GM23248 (cell line): ENCODE data around the gene SLC7A8. TPM values are rescaled to one million over a fixed set of nuclear protein-coding genes. Genes with fewer than 3 reads are reported as not detected.
A peak's percentile ranks its signal among the peaks of the same experiment; 100 is the strongest.

Experiments used
- DNase-seq: peaks from one replicate; pipeline ENCODE4 v3.0.0-alpha.2; 2015
- H2AFZ ChIP-seq: fragments of 200-600 bp; sonication (generic); 2 replicates; pipeline ENCODE4 v1.6.1; 2016; ENCODE audit warnings: antibody characterized with exemption
- H3F3A ChIP-seq: fragments of 200-600 bp; sonication (generic); 2 replicates; pipeline ENCODE4 v1.6.1; 2016; ENCODE audit warnings: mild to moderate bottlenecking, antibody characterized with exemption, mixed run types; ENCODE audit not compliant: insufficient read depth
- H3K27ac ChIP-seq: fragments of 200-600 bp; sonication (generic); 2 replicates; pipeline ENCODE4 v1.5.1; 2016; ENCODE audit warnings: mild to moderate bottlenecking
- H3K27me3 ChIP-seq: fragments of 200-600 bp; sonication (generic); replicated peaks from 2 replicates; pipeline ENCODE4 v1.6.1; 2016; ENCODE audit warnings: mild to moderate bottlenecking; ENCODE audit not compliant: insufficient read depth
- H3K36me3 ChIP-seq: fragments of 200-600 bp; sonication (generic); 2 replicates; pipeline ENCODE4 v1.6.1; 2016; ENCODE audit warnings: low read depth, mild to moderate bottlenecking
- H3K4me1 ChIP-seq: fragments of 200-600 bp; sonication (generic); 2 replicates; pipeline ENCODE4 v1.6.1; 2016; ENCODE audit warnings: mild to moderate bottlenecking; ENCODE audit not compliant: insufficient read depth
- H3K4me2 ChIP-seq: fragments of 200-600 bp; sonication (generic); one replicate; pipeline ENCODE4 v1.6.1; 2016; ENCODE audit warnings: mild to moderate bottlenecking; ENCODE audit not compliant: unreplicated experiment
- H3K4me3 ChIP-seq: fragments of 200-600 bp; sonication (generic); 2 replicates; pipeline ENCODE4 v1.5.1; 2016; ENCODE audit warnings: mild to moderate bottlenecking
- H3K79me2 ChIP-seq: fragments of 200-600 bp; sonication (generic); 2 replicates; pipeline ENCODE4 v1.6.1; 2016; ENCODE audit warnings: mild to moderate bottlenecking; ENCODE audit not compliant: insufficient read depth
- H3K9ac ChIP-seq: fragments of 200-600 bp; sonication (generic); 2 replicates; pipeline ENCODE4 v1.6.1; 2016; ENCODE audit warnings: mild to moderate bottlenecking
- H3K9me2 ChIP-seq: fragments of 200-600 bp; sonication (generic); 2 replicates; pipeline ENCODE4 v1.6.1; 2016; ENCODE audit warnings: mixed run types, mild to moderate bottlenecking, moderate library complexity; ENCODE audit not compliant: insufficient read depth
- H3K9me3 ChIP-seq: fragments of 200-600 bp; sonication (generic); one replicate; pipeline ENCODE4 v1.6.1; 2017; ENCODE audit warnings: low read depth
- H4K20me1 ChIP-seq: fragments of 200-600 bp; sonication (generic); 2 replicates; pipeline ENCODE4 v1.6.0; 2016; ENCODE audit not compliant: insufficient read depth
- EZH2 ChIP-seq: fragments of 200-600 bp; sonication (generic); IDR thresholded peaks from 2 replicates; pipeline ENCODE4 v1.6.1; 2018; ENCODE audit warnings: antibody characterized with exemption, mild to moderate bottlenecking; ENCODE audit not compliant: insufficient read depth, poor library complexity, severe bottlenecking
- EZH2phosphoT487 ChIP-seq: fragments of 200-600 bp; sonication (generic); IDR thresholded peaks from 2 replicates; pipeline ENCODE4 v1.6.1; 2018; ENCODE audit warnings: antibody characterized with exemption, moderate library complexity, mild to moderate bottlenecking, low read depth; ENCODE audit not compliant: insufficient read depth
- WGBS, 2 experiments: methylation state at CpG; one replicate each; pipeline ENCODE4 v1.1.6; 2015 to 2017; ENCODE audit warnings: low lambda C conversion rate in 2 of 2, low coverage in 1 of 2; ENCODE audit errors: missing lambda C conversion rate in 2 of 2; 5-methylcytosine and 5-hydroxymethylcytosine counted together
- in situ Hi-C: fragments of 300-500 bp; cut with MboI; formaldehyde crosslinking; loops from 2 replicates; pipeline ENCODE4 v1.15.0; 2020
- polyA plus RNA-seq: library from polyadenylated mRNA; unstranded; fragments of >200 nt; fragmentation: Nextera tagmentation; extraction: Ambion mirVana; gene quantifications from 2 replicates; pipeline ENCODE4 v1.2.1, GENCODE V29; 2016
- total RNA-seq: library from RNA; depleted of rRNA; stranded (reverse); fragments of >200 nt; shearing (Covaris generic); gene quantifications from 2 replicates; pipeline ENCODE4 v1.2.3, GENCODE V29; 2014

The SLC7A8 gene
- total and polyA plus RNA-seq, 2 experiments from 2014 or later = 6.7 to 9.9 TPM

- H3K4me3 ChIP-seq = no peak overlapping the region
- H3K27me3 ChIP-seq = no peaks in the 10 kb centered on the region
- peaks cover 35% of the 10 kb centered on the region for H3K79me2 ChIP-seq
- TF ChIP-seq EZH2 (no peak), EZH2phosphoT487 (no peak)
- no peak for DNase-seq
- H4K20me1 ChIP-seq = peaks cover 14% of the 10 kb centered on the region; the same call in 1 of the 2 replicates
- no peaks in the 10 kb centered on the region for H3K9me2 ChIP-seq
- peaks cover 15% of the 10 kb centered on the region; the same call in 1 of the 2 replicates for H3K36me3 ChIP-seq
- no peaks in the 10 kb centered on the region for H3K9me3 ChIP-seq
- no peak overlapping the region for H3K9ac ChIP-seq
- H3K27ac ChIP-seq = no peak overlapping the region
- peaks cover 12% of the 10 kb centered on the region for H3K4me1 ChIP-seq
- H2AFZ ChIP-seq = no peak overlapping the region
- H3F3A ChIP-seq = peaks cover 14% of the 10 kb centered on the region
- in situ Hi-C loops = no loop called here
- 63 to 66% methylated on average over 10 of the region's 10 CpGs for WGBS, 2 experiments
- H3K4me2 ChIP-seq = no peak overlapping the region
Observed at GRCh38 chr14:23101986-23102625, 81.4 kb downstream of the SLC7A8 start.

GRCh38 chr14:23101213-23101970, 82.1 kb downstream of the SLC7A8 start:
- TF ChIP-seq EZH2 (no peak), EZH2phosphoT487 (no peak)
- Histone ChIP-seq H3K4me2 (no peak overlapping the region), H3K79me2 (peaks cover 42% of the 10 kb centered on the region), H3K4me3 (no peak overlapping the region), H3K4me1 (peaks cover 18% of the 10 kb centered on the region), H3K9ac (no peak overlapping the region), H2AFZ (no peak overlapping the region), H3K27me3 (no peaks in the 10 kb centered on the region), H4K20me1 (peaks cover 18% of the 10 kb centered on the region; the same call in 1 of the 2 replicates), H3K27ac (no peak overlapping the region), H3F3A (peaks cover 14% of the 10 kb centered on the region), H3K36me3 (peaks cover 15% of the 10 kb centered on the region; the same call in 1 of the 2 replicates), H3K9me3 (no peaks in the 10 kb centered on the region), H3K9me2 (no peaks in the 10 kb centered on the region)
- 65 to 67% methylated on average over 6 of the region's 6 CpGs for WGBS, 2 experiments
- DNase-seq = no peak
- in situ Hi-C loops = no loop called here

GRCh38 chr14:23099212-23099861, 84.1 kb downstream of the SLC7A8 start:
- 92 to 98% methylated on average over 10 of the region's 10 CpGs for WGBS, 2 experiments
- peaks cover 18% of the 10 kb centered on the region; the same call in 1 of the 2 replicates for H4K20me1 ChIP-seq

GRCh38 chr14:23097786-23098185, 85.7 kb downstream of the SLC7A8 start:
- no peaks in the 10 kb centered on the region for H3K9me2 ChIP-seq
- 97 to 98% methylated on average over 7 of the region's 7 CpGs for WGBS, 2 experiments
- H3K4me3 ChIP-seq = peak overlapping the region; percentile 98; the same call in 1 of the 2 replicates
- no peak overlapping the region for H2AFZ ChIP-seq
- H3K79me2 ChIP-seq = peaks cover 69% of the 10 kb centered on the region
- H3K4me1 ChIP-seq = peaks cover 24% of the 10 kb centered on the region
- no peak overlapping the region for H3K27ac ChIP-seq
- no peaks in the 10 kb centered on the region for H3K27me3 ChIP-seq
- H3K4me2 ChIP-seq = no peak overlapping the region
- H4K20me1 ChIP-seq = peaks cover 18% of the 10 kb centered on the region; the same call in 1 of the 2 replicates
- no peaks in the 10 kb centered on the region for H3K9me3 ChIP-seq
- no peak for DNase-seq
- TF ChIP-seq EZH2 = no peak
- no peak for TF ChIP-seq EZH2phosphoT487
- H3K36me3 ChIP-seq = peaks cover 19% of the 10 kb centered on the region; the same call in 1 of the 2 replicates
- H3K9ac ChIP-seq = no peak overlapping the region
- H3F3A ChIP-seq = peaks cover 25% of the 10 kb centered on the region
- in situ Hi-C loops = no loop called here

More at GRCh38 chr14:23099212-23099861, 84.1 kb downstream of the SLC7A8 start:
- Histone ChIP-seq H3K4me3 (no peak overlapping the region), H3F3A (peaks cover 23% of the 10 kb centered on the region), H3K36me3 (peaks cover 15% of the 10 kb centered on the region; the same call in 1 of the 2 replicates), H3K79me2 (peaks cover 54% of the 10 kb centered on the region), H2AFZ (no peak overlapping the region), H3K27me3 (no peaks in the 10 kb centered on the region), H3K9ac (no peak overlapping the region), H3K4me1 (peaks cover 14% of the 10 kb centered on the region), H3K4me2 (no peak overlapping the region), H3K9me2 (no peaks in the 10 kb centered on the region), H3K9me3 (no peaks in the 10 kb centered on the region), H3K27ac (no peak overlapping the region)
- in situ Hi-C loops = no loop called here
- no peak for TF ChIP-seq EZH2phosphoT487
- no peak for TF ChIP-seq EZH2
- no peak for DNase-seq
